GM23338 (cell line): ENCODE results near the gene CKLF. TPM values are rescaled to one million over a fixed set of nuclear protein-coding genes. Genes with fewer than 3 reads are reported as not detected.

Experiments used
- ATAC-seq: fragments of 200-7000 bp; cut with Tn5 transposase; 3 replicates; pipeline ENCODE4 v1.9.1; 2020
- DNase-seq: peaks from one replicate; pipeline ENCODE4 v3.0.0-alpha.2; 2015; ENCODE audit warnings: low spot score
- H2AFZ ChIP-seq: fragments of 200-600 bp; sonication (generic); 2 replicates; pipeline ENCODE4 v1.8.0; 2016; ENCODE audit warnings: antibody characterized with exemption, mild to moderate bottlenecking, moderate library complexity
- H3F3A ChIP-seq: fragments of 200-600 bp; sonication (generic); replicated peaks from 2 replicates; pipeline ENCODE4 v1.8.0; 2017; ENCODE audit warnings: antibody characterized with exemption, mixed run types, low read depth
- H3K27ac ChIP-seq: fragments of 200-600 bp; sonication (generic); 2 replicates; pipeline ENCODE4 v1.6.1; 2016; ENCODE audit warnings: low read depth
- H3K27me3 ChIP-seq: fragments of 200-600 bp; sonication (generic); 2 replicates; pipeline ENCODE4 v1.8.0; 2016; ENCODE audit warnings: mild to moderate bottlenecking, mixed run types, moderate library complexity; ENCODE audit not compliant: insufficient read depth
- H3K36me3 ChIP-seq: fragments of 200-600 bp; sonication (generic); 2 replicates; pipeline ENCODE4 v1.8.0; 2016; ENCODE audit warnings: mild to moderate bottlenecking; ENCODE audit not compliant: insufficient read depth
- H3K4me1 ChIP-seq: fragments of 200-600 bp; sonication (generic); 2 replicates; pipeline ENCODE4 v1.8.0; 2016; ENCODE audit warnings: mild to moderate bottlenecking, moderate library complexity; ENCODE audit not compliant: insufficient read depth
- H3K4me2 ChIP-seq: fragments of 200-600 bp; sonication (generic); 2 replicates; pipeline ENCODE4 v1.7.1; 2017; ENCODE audit warnings: mixed run types
- H3K4me3 ChIP-seq: fragments of 200-600 bp; sonication (generic); 2 replicates; pipeline ENCODE4 v1.6.1; 2016; ENCODE audit warnings: mixed run types
- H3K79me2 ChIP-seq: fragments of 200-600 bp; sonication (generic); replicated peaks from 2 replicates; pipeline ENCODE4 v1.8.0; 2017; ENCODE audit warnings: mild to moderate bottlenecking; ENCODE audit not compliant: insufficient read depth
- H3K9me2 ChIP-seq: fragments of 200-600 bp; sonication (generic); 2 replicates; pipeline ENCODE4 v1.8.0; 2017; ENCODE audit not compliant: insufficient read depth
- H4K20me1 ChIP-seq: fragments of 200-600 bp; sonication (generic); replicated peaks from 2 replicates; pipeline ENCODE4 v1.8.0; 2017; ENCODE audit warnings: mild to moderate bottlenecking; ENCODE audit not compliant: insufficient read depth
- H3K27ac Mint-ChIP-seq: 2 replicates; pipeline ENCODE4 v1.8.0; 2020; ENCODE audit warnings: inconsistent platforms, mild to moderate bottlenecking, moderate library complexity, mixed read lengths
- H3K27me3 Mint-ChIP-seq: 3 replicates; pipeline ENCODE4 v1.8.0; 2022; ENCODE audit warnings: low read depth, mild to moderate bottlenecking, moderate library complexity, mixed read lengths, inconsistent platforms; ENCODE audit not compliant: insufficient read depth, poor library complexity
- H3K36me3 Mint-ChIP-seq: 3 replicates; pipeline ENCODE4 v1.8.0; 2021; ENCODE audit warnings: low read depth, mild to moderate bottlenecking, inconsistent platforms, moderate library complexity, mixed read lengths
- H3K4me1 Mint-ChIP-seq: 3 replicates; pipeline ENCODE4 v1.8.0; 2020; ENCODE audit warnings: mild to moderate bottlenecking, inconsistent platforms, mixed read lengths
- H3K4me3 Mint-ChIP-seq: 3 replicates; pipeline ENCODE4 v1.8.0; 2021; ENCODE audit warnings: moderate library complexity, mild to moderate bottlenecking, inconsistent platforms, mixed read lengths
- H3K9me3 Mint-ChIP-seq: 3 replicates; pipeline ENCODE4 v1.8.0; 2020; ENCODE audit warnings: moderate library complexity, mild to moderate bottlenecking, inconsistent platforms, mixed read lengths
- CREB1 ChIP-seq: fragments of 250-450 bp; sonication (Bioruptor Pico); IDR thresholded peaks from 2 replicates; pipeline ENCODE4 v1.5.0; 2020; ENCODE audit warnings: low read depth, mild to moderate bottlenecking, moderate library complexity
- ETS1 ChIP-seq: IDR thresholded peaks from 2 replicates; pipeline ENCODE4 v1.6.1; 2016; ENCODE audit warnings: antibody characterized with exemption
- EZH2phosphoT487 ChIP-seq: fragments of 200-600 bp; sonication (generic); IDR thresholded peaks from one replicate; pipeline ENCODE4 v1.8.1; 2018; ENCODE audit warnings: antibody characterized with exemption; ENCODE audit not compliant: unreplicated experiment
- POLR2AphosphoS5 ChIP-seq: IDR thresholded peaks from 2 replicates; pipeline ENCODE4 v1.6.1; 2016; ENCODE audit warnings: antibody characterized with exemption, low read depth
- polyA plus RNA-seq: library from polyadenylated mRNA; unstranded; fragments of >200 nt; fragmentation: Nextera tagmentation; extraction: Ambion mirVana; gene quantifications from 2 replicates; pipeline ENCODE4 v1.2.1, GENCODE V29; 2016
- total RNA-seq: library from RNA; depleted of rRNA; stranded (reverse); fragments of >200 nt; shearing (Covaris generic); gene quantifications from 2 replicates; pipeline ENCODE4 v1.2.3, GENCODE V29; 2014
- TF ChIP-seq, protein P1 (sequence below): IDR thresholded peaks from one replicate; pipeline ENCODE4 v1.6.1; 2018; ENCODE audit warnings: antibody characterized with exemption; ENCODE audit not compliant: unreplicated experiment

The CKLF gene
- total and polyA plus RNA-seq, 2 experiments from 2014 or later: 25.5 to 60.0 TPM

DNA sequence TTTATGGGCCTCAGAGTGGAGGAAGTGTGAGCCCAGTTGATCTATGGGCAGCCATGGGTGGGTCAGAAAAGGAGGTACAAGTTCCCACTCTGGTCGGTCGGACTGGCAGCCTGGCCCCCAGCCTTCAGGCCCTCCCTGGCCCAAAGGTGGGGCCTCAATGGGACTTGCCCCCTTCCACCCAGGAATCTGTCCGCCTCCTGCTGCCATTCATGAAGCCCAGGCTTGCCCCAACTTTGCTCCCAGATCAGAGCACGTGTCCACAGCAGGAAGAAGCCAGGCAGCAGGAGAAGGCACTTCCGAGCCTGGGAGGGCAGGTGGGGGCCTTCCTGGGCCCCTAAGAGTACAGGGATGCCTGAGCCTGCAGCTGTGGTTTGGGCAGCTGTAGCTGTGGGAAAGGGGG lies 49.1 kb downstream of the CKLF start:
- H3K4me1 ChIP-seq: peaks cover 3% of the 10 kb centered on the region
- no peak overlapping the region for H2AFZ ChIP-seq
- H3K79me2 ChIP-seq: 0 out of 2 replicates have a peak, but pooled peaks cover 4% of the 10 kb centered on the region
- no peaks in the 10 kb centered on the region for H3K36me3 ChIP-seq
- no peaks in the 10 kb centered on the region for H3K9me2 ChIP-seq
- H3F3A ChIP-seq: no peaks in the 10 kb centered on the region
- Mint-ChIP-seq H3K27me3 (peaks cover 18% of the 10 kb centered on the region), H3K4me3 (no peak overlapping the region), H3K4me1 (peaks cover 15% of the 10 kb centered on the region), H3K36me3 (peaks cover 9% of the 10 kb centered on the region; the same call in 2 of the 3 replicates), H3K9me3 (peaks cover 10% of the 10 kb centered on the region), H3K27ac (no peak overlapping the region)
- no peak overlapping the region for H3K27ac ChIP-seq
- no peak for DNase-seq
- no peaks in the 10 kb centered on the region for H4K20me1 ChIP-seq
- no peak for TF ChIP-seq EZH2phosphoT487
- TF ChIP-seq, protein P1, sequence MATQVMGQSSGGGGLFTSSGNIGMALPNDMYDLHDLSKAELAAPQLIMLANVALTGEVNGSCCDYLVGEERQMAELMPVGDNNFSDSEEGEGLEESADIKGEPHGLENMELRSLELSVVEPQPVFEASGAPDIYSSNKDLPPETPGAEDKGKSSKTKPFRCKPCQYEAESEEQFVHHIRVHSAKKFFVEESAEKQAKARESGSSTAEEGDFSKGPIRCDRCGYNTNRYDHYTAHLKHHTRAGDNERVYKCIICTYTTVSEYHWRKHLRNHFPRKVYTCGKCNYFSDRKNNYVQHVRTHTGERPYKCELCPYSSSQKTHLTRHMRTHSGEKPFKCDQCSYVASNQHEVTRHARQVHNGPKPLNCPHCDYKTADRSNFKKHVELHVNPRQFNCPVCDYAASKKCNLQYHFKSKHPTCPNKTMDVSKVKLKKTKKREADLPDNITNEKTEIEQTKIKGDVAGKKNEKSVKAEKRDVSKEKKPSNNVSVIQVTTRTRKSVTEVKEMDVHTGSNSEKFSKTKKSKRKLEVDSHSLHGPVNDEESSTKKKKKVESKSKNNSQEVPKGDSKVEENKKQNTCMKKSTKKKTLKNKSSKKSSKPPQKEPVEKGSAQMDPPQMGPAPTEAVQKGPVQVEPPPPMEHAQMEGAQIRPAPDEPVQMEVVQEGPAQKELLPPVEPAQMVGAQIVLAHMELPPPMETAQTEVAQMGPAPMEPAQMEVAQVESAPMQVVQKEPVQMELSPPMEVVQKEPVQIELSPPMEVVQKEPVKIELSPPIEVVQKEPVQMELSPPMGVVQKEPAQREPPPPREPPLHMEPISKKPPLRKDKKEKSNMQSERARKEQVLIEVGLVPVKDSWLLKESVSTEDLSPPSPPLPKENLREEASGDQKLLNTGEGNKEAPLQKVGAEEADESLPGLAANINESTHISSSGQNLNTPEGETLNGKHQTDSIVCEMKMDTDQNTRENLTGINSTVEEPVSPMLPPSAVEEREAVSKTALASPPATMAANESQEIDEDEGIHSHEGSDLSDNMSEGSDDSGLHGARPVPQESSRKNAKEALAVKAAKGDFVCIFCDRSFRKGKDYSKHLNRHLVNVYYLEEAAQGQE: no peak
- no peak for TF ChIP-seq CREB1
- no peak overlapping the region for H3K4me2 ChIP-seq
- H3K27me3 ChIP-seq: peaks cover 7% of the 10 kb centered on the region
- no peak for ATAC-seq
- H3K4me3 ChIP-seq: no peak overlapping the region

DNA sequence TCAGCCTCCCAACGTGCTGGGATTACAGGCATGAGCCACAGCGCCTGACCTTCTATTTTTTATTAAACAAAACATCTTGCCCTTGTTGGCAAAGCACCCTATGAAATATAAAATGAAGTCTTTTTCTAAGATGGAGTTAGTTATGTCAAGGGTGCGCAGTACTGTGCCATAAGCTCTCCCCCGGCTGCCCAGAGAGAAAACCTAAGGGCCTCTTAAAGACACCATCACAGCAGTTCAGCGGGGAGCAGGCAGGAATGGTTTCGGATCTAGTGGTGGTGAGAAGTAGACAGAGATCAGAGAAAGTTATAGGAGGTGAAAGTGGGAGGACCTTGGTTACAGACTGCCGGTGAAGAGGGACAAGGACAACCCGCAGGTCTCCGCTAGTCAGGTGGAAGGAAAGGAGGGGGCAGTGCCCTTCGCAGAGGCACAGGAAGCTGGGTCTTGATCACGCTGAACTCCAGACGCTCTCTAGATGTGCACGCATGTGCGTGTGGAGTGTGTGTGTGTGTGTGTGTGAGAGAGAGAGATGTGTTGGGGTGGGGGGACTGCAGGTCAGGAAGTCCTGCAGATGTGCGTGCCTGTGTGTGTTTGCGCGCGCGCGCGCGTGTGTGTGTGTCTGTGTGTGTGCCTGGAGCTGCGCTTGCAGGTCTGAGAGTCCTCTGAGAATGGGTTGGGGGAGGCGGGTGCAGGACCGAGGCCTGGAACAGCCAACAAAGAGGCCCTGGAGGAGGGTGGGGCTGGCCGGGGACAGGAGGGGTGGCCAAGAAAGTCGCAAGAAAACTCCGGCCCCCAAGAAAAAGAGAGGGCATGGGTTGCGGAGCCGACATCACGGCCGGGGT lies 51.4 kb downstream of the CKLF start:
- Histone ChIP-seq H2AFZ (peak overlapping the region; percentile 94), H3K9me2 (no peaks in the 10 kb centered on the region), H3K27me3 (peaks cover 7% of the 10 kb centered on the region), H3K27ac (peak overlapping the region; percentile 89), H3K4me2 (peak overlapping the region; percentile 82), H4K20me1 (peaks cover 12% of the 10 kb centered on the region; the same call in 1 of the 2 replicates), H3K4me1 (peaks cover 11% of the 10 kb centered on the region), H3F3A (no peaks in the 10 kb centered on the region; the same call in 1 of the 2 replicates), H3K4me3 (peak overlapping the region; percentile 83), H3K79me2 (0 out of 2 replicates have a peak, but pooled peaks cover 4% of the 10 kb centered on the region), H3K36me3 (no peaks in the 10 kb centered on the region)
- H3K4me1 Mint-ChIP-seq: peaks cover 32% of the 10 kb centered on the region
- ATAC-seq (peak; percentile 34), DNase-seq (peak; percentile 74)
- peaks cover 18% of the 10 kb centered on the region for H3K27me3 Mint-ChIP-seq
- peak overlapping the region; percentile 88 for H3K27ac Mint-ChIP-seq
- peaks cover 11% of the 10 kb centered on the region for H3K36me3 Mint-ChIP-seq
- peak overlapping the region; percentile 87 for H3K4me3 Mint-ChIP-seq
- peaks cover 10% of the 10 kb centered on the region for H3K9me3 Mint-ChIP-seq
- TF ChIP-seq ETS1: peak; percentile 37; the same call in 1 of the 2 replicates
- TF ChIP-seq POLR2AphosphoS5: peak; percentile 79; the same call in 1 of the 2 replicates
- TF ChIP-seq, protein P1: no peak
